GM18519 (cell line): ENCODE measurements around the gene TMEM88.
"Not testable (repeated sequence)": the region's sequence is repeated elsewhere in the genome, so short reads cannot be mapped to it uniquely, and the experiment has no call there.

ENCODE experiments used
- ATAC-seq: cut with Tn5 transposase; IDR thresholded peaks from one replicate; pipeline ENCODE4 v1.9.1; 2021; ENCODE audit warnings: mild to moderate bottlenecking, moderate library complexity; ENCODE audit not compliant: unreplicated experiment, low FRiP score

Gene TMEM88, protein sequence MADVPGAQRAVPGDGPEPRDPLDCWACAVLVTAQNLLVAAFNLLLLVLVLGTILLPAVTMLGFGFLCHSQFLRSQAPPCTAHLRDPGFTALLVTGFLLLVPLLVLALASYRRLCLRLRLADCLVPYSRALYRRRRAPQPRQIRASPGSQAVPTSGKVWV

DNA sequence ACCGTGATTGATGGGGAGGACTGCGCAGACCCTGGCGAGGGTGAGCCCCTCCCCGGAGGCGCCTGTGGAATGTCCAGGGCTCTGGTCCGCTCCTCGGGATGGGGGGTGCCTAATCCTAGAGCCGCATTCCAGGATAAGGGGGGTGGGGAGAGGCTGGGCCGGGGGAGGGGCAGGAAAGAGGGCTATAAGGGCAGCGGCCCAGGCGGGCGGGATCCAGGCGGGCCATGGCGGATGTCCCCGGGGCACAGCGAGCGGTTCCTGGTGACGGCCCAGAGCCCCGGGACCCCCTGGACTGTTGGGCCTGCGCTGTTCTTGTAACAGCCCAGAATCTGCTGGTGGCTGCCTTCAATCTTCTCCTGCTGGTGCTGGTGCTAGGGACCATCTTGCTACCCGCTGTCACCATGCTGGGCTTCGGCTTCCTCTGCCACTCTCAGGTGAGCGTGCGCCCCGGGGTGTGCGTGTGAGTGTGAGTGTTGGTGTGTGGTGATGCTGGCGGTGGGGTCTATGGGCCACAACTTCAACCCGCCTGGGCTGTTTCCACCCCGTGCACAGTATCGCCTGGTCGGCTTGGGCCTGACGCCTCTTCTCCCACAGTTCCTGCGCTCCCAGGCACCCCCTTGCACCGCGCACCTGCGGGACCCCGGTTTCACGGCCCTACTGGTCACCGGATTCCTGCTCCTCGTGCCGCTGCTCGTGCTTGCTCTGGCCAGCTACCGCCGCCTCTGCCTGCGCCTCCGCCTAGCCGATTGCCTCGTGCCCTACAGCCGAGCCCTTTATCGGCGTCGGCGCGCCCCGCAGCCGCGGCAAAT lies at the start of gene TMEM88:
TMEM88 (plus strand) TSS at position 216 of the 809 bp plus-strand sequence; CDS start at position 225, 9 bp downstream.
- ATAC-seq, result no peak

DNA sequence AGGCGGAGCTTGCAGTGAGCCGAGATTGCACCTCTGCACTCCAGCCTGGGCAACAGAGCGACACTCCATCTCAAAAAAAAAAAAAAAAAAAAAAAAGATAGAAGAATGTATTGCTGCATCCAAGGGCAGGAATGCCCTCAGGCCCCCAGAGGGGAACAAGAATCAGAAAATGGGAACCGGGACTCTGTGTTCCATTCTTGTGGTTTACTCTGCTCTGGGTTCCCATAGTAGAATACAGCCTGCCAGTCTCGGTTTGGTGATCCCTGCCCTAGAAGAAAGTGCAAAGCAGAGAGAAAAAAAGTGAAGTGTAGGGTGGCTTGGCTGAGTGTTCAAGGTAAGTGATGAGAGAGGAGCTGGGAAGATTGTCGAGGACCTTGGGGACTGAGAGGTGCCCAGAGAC lies 48.3 kb upstream of the TMEM88 start:
- no peak for ATAC-seq

DNA sequence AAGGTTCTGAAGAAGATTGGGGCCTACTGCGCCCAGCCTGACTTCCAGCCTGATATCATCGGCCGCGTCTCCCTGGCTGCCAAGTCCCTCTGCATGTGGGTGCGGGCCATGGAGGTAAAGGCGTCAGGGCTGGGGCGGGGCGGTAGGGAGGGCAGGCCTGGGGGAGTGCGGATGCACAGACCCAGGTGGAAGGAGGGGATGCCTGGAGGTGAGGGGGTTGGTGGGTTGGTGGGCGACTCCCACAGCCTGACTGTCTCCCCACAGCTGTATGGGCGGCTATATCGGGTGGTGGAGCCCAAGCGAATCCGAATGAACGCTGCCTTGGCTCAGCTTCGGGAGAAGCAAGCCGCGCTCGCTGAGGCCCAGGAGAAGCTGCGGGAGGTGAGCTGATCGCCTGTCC lies 47.7 kb upstream of the TMEM88 start:
- no peak for ATAC-seq

DNA sequence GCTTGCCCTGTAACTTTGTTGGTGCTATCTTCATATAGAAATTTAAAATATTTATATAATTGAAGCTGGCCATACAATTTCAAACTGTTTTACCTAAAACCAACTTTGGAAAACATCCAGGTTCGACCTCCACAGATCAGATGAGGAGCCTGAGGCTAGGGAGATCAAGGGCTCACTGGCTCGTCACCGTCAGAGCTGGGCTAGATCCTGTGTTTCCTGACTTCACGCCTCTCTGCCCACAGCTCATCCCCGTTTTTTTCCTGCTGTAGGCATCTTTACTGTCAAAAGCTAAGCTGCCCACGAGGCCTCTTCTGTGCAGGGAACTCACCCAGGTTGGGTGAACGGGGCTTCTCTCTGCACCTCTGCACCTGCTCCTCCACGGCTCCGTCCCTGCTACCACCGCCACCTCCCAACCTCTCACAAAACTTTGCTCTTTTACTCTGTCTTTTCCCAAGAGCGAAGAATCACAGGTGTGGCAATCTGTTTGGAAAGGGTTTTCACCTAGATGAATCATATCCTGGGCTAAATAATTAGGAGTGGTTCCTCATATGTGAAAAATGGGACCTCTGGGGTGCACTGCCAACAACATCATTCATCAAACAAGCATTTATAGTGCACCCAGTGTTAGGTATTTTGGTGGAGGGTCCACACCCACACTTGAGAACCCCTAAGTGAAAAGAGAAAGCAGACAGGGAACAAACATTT lies 45.6 kb upstream of the TMEM88 start:
- ATAC-seq, result no peak

DNA sequence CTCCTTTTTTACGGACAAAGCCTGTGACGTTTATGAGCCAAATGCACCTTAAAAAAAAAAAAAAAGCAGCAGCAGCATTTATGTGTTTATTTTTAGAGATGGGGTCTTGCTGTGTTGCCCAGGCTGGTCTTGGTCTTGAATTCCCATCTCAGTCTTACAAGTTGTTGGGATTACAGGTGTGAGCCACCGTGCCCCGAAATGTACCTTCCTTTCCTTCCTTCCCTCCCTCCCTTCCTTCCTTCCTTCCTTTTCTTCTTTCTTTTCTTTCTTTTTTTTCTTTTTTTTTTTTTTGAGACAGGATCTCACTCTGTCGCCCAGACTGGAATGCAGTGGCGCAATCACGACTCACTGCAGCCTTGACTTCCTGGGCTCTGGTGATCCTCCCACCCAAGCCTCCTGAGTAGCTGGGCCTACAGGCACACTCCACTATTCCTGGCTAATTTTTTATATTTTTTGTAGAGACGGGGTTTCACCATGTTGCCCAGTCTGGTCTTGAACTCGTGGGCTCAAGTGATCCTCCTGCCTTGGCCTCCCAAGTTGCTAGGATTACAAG lies 45.0 kb upstream of the TMEM88 start:
- ATAC-seq, result not testable (repeated sequence)

DNA sequence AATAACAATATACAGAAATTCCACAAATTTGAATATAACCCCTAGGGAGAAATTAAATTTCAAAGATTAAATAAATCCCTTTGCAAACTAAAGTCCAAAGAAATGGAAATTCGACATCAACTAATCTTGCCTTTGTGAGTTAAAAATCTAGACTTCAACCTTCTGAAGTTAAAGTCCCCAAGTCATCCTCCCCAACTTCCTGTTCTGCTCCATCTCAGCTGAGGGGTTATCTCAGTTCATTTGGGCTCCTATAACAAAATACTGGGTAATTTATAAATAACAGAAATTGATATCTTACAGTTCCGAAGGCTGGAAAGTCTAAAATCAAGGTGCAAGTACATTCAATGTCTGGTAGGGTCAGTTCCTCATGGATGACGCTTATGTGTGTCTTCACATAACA lies 43.6 kb upstream of the TMEM88 start:
- ATAC-seq, result no peak

DNA sequence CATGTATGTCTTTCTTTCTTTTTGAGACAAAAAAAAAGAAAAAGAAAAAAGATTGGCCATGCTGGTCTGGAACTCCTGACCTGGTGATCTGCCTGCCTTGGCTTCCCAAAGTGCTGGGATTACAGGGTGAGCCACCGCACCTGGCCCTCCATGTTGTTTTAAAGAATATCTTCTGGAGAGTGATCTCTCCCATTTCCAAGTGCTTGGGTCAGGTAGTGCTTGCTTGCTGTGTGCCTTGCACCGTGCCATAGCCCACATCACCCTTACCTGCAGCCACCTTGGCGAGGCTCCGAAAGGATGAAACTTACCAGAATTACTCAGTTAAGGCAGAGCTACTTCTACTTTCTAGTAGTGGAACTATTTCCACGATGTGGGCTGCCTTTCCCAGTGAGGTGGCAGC lies 39.9 kb upstream of the TMEM88 start:
- no peak for ATAC-seq

DNA sequence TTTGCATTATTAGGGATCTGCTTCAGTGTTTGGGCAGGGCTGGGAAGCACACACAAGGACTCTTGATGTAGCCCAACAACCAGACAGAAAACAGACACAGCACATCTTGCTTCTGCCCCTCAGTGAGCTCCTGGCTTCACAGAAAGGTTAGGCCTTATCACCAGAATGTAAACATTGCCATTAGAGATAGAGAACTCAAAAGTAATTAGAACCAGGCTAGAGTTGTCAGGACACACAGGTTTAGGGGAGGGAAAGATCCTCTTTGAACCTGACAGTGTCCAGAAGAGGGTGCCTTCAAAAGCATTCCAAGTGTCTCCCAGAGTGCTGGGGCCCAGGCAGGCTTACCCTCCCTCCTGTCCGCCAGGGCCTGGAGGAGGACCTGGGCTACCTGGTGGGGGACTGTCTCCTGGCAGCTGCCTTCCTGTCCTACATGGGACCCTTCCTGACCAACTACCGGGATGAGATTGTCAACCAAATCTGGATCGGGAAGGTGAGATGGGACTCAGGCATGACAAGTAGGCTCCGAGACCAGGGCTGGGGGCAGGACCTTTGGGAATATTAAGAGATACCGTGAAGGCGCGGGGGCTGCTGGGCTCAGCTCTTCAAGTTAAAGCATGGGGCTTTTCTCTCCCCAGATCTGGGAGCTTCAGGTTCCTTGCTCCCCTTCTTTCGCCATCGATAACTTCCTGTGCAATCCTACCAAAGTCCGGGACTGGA lies 37.8 kb upstream of the TMEM88 start:
- no peak for ATAC-seq

DNA sequence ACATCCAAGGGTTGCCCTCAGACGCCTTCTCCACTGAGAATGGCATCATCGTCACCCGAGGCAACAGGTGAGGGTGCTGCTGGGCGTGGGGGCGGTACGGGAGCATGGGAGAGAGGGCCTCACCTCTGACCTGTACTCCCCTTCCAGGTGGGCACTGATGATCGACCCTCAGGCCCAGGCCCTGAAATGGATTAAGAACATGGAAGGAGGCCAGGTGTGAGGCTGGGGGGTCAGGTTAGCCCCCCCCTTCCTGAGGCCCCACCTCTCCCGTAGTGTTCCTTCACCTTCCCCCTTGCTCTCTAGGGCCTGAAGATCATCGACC lies 37.3 kb upstream of the TMEM88 start:
- no peak for ATAC-seq

DNA sequence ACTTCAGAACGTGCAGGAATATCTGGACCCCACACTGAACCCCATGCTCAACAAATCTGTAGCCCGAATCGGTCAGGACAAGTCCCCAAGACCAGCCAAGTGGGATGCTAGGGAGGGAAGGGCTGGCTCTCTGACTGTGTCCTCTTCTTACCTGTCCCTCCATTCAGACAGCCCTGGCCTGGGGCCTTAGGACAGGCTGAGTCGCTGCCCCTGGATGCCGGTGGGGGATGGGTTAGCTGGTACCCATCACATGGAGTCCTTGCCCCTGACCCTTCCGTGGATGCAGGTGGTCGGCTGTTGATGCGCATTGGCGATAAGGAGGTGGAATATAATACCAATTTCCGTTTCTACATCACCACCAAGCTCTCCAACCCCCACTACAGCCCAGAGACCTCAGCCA lies 36.8 kb upstream of the TMEM88 start:
- ATAC-seq, result no peak

DNA sequence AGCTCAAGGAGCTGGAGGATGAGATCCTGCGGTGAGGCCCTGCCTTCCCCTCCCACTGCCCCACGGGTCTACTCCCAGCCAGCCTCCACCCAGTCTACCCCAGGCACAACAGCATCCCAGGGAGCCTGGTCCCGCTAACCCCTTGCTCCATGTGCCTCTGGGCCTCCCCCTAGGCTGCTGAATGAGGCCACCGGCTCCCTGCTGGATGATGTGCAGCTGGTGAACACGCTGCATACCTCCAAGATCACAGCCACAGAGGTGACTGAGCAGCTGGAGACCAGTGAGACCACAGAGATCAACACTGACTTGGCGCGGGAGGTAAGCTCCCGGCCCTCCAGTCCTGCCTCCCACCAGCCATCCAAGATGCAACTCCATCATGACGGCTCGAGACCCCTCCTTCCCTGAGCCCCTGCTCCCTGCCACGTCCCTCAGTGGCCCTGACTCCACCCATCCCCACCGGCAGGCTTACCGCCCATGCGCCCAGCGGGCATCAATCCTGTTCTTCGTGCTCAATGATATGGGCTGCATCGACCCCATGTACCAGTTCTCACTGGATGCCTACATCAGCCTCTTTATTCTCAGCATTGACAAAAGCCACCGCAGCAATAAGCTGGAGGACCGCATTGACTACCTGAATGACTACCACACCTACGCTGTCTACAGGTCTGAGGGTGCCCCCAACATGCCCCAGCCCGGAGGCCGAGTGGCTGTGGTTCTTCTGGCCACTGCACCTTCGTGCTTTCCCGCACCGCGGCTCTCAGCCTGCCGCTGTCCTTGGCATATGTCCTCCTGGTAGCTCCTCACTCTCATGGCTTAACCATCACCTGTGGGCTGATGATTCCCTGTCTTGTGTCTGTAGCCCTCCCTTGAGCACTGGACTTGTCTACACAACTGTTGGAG lies 35.9 kb upstream of the TMEM88 start:
- ATAC-seq, result no peak

DNA sequence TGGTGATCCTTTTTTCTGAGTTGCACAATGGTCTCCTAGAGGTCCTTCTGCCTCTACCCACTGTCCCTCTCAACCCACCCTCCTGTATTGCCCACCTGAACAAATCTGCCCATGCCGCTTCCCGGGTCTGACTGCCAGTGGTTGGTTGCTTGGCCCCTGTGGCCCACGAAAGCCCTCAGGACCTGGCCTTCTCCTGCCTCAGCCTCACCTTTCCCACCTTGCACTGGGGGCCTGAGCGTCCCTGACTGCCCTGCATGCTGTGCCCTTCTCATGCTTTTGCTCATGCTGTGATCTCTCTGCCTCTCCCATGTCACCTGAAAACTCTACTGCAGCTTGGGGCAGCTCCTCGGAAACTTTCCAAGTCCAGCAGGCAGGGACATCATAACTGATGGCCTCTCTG lies 34.6 kb upstream of the TMEM88 start:
- no peak for ATAC-seq

DNA sequence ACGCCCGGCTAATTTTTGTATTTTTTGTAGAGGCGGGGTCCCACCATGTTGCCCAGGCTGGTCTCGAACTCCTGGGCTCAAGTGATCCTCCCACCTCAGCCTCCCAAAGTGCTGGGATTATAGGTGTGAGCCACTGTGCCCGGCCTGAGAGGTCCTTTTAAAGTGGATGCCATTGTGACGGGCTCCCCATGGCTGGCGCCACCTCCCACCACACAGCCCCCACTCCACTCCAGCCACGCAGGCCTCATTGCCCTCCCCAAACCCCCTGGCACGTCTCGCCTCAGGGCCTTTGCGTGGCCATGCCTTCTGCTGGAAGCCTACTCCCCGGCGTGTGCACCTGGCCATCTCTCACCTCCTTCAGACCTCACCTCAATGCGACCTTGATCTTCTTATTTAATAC lies 32.7 kb upstream of the TMEM88 start:
- ATAC-seq, result no peak

DNA sequence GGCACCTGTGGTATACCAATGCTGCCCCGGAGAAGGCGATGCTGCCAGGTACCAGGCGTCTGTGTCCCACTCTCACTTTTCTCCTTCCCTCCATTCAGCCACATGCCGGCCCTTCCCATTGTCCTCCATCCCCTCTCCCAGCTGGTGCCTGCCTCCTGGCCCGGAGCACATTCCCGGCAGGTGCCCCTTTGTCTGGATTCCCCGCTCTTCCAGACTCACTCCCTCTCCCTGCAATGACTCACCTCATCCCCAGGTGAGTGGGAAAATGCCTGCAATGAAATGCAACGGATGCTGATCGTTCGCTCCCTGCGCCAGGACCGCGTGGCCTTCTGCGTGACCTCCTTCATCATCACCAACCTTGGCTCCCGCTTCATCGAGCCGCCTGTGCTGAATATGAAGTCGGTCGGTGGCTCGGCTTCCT lies 31.3 kb upstream of the TMEM88 start:
- no peak for ATAC-seq

DNA sequence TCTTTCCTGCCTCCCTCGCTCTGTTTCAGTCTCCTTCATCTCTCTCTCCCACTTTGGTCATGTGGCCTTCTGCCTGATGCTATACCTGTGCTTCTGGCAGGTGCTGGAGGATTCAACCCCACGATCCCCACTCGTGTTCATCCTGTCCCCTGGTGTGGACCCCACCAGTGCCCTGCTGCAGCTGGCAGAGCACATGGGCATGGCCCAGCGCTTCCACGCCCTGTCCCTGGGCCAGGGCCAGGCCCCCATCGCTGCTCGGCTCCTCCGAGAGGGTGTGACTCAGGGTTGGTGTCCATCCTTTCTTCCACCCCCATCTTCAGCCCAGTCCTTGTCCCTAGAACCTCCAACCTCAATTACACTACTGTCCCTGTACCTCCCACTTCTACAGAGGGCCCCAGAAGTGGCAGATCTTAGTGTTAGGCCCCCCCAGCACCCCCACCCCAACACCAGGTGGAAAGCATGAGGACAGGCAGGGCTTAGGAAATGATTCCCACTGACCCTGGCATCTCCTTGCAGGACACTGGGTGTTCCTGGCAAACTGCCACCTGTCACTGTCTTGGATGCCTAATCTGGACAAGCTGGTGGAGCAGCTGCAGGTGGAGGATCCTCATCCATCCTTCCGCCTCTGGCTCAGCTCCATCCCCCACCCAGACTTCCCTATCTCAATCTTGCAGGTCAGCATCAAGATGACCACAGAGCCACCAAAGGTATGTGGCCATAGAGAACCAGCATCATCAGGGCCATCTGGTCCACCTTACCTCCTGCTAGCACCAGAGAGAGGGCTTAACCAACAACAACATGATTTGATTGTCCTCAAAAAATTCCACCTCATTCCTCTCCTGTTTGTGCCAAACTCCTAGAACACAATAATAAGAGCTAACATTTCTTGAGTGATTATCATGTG lies 30.6 kb upstream of the TMEM88 start:
- no peak for ATAC-seq

DNA sequence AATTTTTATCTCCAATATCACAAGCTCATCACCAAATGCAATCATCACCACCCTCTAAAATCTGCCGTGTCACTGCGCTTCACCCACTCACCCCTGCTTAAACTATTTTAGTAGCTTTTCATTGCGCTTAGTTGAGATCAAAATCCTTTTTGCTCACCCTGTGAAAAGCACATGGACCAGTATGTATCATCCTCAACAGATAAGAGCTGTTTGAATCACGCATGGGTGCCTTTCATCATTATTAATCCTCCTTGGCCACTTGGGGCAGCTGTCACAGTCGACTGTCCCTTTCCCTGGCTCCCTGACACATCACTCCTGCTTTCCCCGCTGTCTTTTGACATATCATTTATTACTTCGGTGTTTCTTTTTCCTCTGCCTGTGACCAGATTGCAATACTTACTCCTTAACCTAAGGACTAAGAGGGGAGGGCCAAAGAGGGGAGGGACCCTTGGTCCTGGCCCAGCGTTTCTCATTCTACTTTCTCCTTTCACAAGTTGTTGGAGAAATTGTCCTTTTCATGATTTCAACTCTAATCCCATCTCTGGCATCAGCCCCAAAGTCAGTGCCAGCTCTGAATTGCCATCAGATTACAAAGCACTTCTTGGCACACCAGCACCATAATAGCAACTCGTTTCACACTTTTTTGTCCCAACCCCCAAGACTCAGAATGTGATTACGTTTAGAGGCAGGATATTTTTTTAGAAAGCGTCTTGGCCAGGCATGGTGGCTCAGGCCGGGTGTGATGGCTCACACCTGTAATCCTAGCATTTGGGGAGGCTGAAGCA lies 29.5 kb upstream of the TMEM88 start:
- ATAC-seq, result no peak

DNA sequence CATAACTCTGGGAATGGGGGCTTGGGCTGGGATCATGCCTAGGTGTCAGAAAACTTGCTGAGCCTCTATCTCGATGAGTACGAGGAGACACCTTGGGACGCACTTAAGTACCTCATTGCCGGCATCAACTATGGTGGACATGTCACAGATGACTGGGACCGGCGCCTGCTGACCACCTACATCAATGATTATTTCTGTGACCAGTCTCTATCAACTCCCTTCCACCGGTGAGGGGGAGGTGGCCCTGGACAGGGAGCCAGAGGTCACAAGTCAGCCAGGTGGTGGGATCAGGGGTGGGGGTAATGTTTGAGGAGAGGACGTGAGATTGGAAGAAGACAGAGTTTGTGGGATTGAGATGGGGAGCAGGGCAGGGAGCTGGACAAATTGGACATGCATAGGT lies 24.2 kb upstream of the TMEM88 start:
- no peak for ATAC-seq

DNA sequence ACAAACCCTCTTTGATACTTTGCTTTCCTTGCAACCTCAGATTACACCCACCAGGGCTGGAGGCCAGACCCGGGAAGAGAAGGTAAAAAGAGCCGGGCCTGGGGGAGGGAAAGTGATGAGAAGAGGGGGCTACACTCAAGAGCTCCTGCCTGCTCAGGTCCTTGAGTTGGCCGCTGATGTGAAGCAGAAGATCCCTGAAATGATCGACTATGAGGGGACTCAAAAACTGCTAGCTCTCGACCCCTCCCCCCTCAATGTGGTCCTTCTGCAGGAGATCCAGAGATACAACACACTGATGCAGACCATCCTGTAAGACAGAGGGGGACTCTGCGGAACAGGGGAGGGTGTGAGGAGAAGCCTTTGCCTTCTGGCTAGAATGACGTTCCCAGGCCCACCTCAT lies 23.6 kb upstream of the TMEM88 start:
- no peak for ATAC-seq
